ENCODE measurements around the gene DNAH1.

The DNAH1 gene

GRCh38 chr3:52291508-52292181 is 24.5 kb upstream of the DNAH1 start:
- DNase-seq = no peak

- no peak for DNase-seq
Observed at GRCh38 chr3:52292247-52293065, 23.7 kb upstream of the DNAH1 start.

GRCh38 chr3:52293491-52294319 is 22.4 kb upstream of the DNAH1 start:
- no peak for DNase-seq

GRCh38 chr3:52294320-52295150 is 21.6 kb upstream of the DNAH1 start:
- DNase-seq = no peak

- DNase-seq = no peak
Observed at GRCh38 chr3:52295671-52296208, 20.4 kb upstream of the DNAH1 start.

GRCh38 chr3:52297242-52298148 is 18.6 kb upstream of the DNAH1 start:
- DNase-seq = no peak

- no peak for DNase-seq
Observed at GRCh38 chr3:52298149-52299098, 17.7 kb upstream of the DNAH1 start.

GRCh38 chr3:52299247-52299878 is 16.8 kb upstream of the DNAH1 start:
- DNase-seq = no peak

- DNase-seq = no peak
Observed at GRCh38 chr3:52299879-52300611, 16.1 kb upstream of the DNAH1 start.

- no peak for DNase-seq
Observed at GRCh38 chr3:52302426-52303145, 13.5 kb upstream of the DNAH1 start.

GRCh38 chr3:52303811-52304210 is 12.3 kb upstream of the DNAH1 start:
- no peak for DNase-seq

GRCh38 chr3:52305926-52306325 is 10.2 kb upstream of the DNAH1 start:
- DNase-seq = no peak

GRCh38 chr3:52306978-52307377 is 9.1 kb upstream of the DNAH1 start:
- DNase-seq = no peak

GRCh38 chr3:52308308-52308707 is 7.8 kb upstream of the DNAH1 start:
- DNase-seq = no peak

- DNase-seq = no peak
Observed at GRCh38 chr3:52310861-52311575, 5.1 kb upstream of the DNAH1 start.

- peak; percentile 71 for DNase-seq
Observed at GRCh38 chr3:52311576-52312119, 4.5 kb upstream of the DNAH1 start.

- no peak for DNase-seq
Observed at GRCh38 chr3:52313188-52313773, 2.8 kb upstream of the DNAH1 start.
